Body of pancreas (tissue), 4 donors: Measurements from ENCODE around the gene ANKMY1.

ENCODE experiments used
- POLR2A ChIP-seq, 3 donors: fragments of 450-650 bp; IDR thresholded peaks; one replicate each; pipeline ENCODE4 v1.6.1; 2016; ENCODE audit warnings: antibody characterized with exemption in 3 of 3, mild to moderate bottlenecking in 2 of 3
- TF ChIP-seq, protein P1 (sequence below), 7 experiments: fragments of 450-650 bp in 4 of 7; fragments of 200-600 bp in 3 of 7; sonication (generic) in 3 of 7; IDR thresholded peaks; one replicate each; pipeline ENCODE4 v1.5.1; 2016 to 2019; ENCODE audit warnings: antibody characterized with exemption in 7 of 7

GRCh38 chr2:240469239-240469636 lies 88.5 kb downstream of the ANKMY1 start:
- TF ChIP-seq, protein P1, sequence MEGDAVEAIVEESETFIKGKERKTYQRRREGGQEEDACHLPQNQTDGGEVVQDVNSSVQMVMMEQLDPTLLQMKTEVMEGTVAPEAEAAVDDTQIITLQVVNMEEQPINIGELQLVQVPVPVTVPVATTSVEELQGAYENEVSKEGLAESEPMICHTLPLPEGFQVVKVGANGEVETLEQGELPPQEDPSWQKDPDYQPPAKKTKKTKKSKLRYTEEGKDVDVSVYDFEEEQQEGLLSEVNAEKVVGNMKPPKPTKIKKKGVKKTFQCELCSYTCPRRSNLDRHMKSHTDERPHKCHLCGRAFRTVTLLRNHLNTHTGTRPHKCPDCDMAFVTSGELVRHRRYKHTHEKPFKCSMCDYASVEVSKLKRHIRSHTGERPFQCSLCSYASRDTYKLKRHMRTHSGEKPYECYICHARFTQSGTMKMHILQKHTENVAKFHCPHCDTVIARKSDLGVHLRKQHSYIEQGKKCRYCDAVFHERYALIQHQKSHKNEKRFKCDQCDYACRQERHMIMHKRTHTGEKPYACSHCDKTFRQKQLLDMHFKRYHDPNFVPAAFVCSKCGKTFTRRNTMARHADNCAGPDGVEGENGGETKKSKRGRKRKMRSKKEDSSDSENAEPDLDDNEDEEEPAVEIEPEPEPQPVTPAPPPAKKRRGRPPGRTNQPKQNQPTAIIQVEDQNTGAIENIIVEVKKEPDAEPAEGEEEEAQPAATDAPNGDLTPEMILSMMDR (IDR thresholded peaks at IDR 0.05), result no peak
- TF ChIP-seq POLR2A (IDR thresholded peaks at IDR 0.05), result no peak
